ENCODE data around the gene ORC3.

- TF ChIP-seq CTCF (IDR thresholded peaks at IDR 0.05) (no peak), POLR2AphosphoS5 (IDR thresholded peaks at IDR 0.05; ENCODE audit: insufficient read depth in 1 of 2, low read depth in 1 of 2) (no peak)
These were observed 51.2 kb downstream of the ORC3 start for GRCh38 chr6:87641065-87641692.
